ENCODE measurements around the gene SAP25. TPM values are rescaled to one million over a fixed set of nuclear protein-coding genes. Genes with fewer than 3 reads are reported as not detected.

Gene SAP25
- total RNA-seq, 1 donor from 2014 or later, result 2.6 TPM

GRCh38 chr7:100572949-100573675, 588 bp downstream of the SAP25 start:
- peaks cover 9% of the 10 kb centered on the region for H3K36me3 Mint-ChIP-seq (ENCODE audit: low read depth, unreplicated experiment)
- H3K4me1 Mint-ChIP-seq (ENCODE audit: unreplicated experiment), result peaks cover 15% of the 10 kb centered on the region
- no peaks in the 10 kb centered on the region for H3K9me3 Mint-ChIP-seq (ENCODE audit: unreplicated experiment)
- H3K27ac Mint-ChIP-seq (ENCODE audit: unreplicated experiment), result no peak overlapping the region
- no peak for DNase-seq (ENCODE audit: low spot score)
- no peak for TF ChIP-seq CTCF (IDR thresholded peaks at IDR 0.05; ENCODE audit: unreplicated experiment)
- no peak overlapping the region for H3K4me3 Mint-ChIP-seq (ENCODE audit: unreplicated experiment)
- peaks cover 30% of the 10 kb centered on the region for H3K27me3 Mint-ChIP-seq (ENCODE audit: unreplicated experiment)

GRCh38 chr7:100572281-100572948, 1.3 kb downstream of the SAP25 start:
- TF ChIP-seq CTCF (IDR thresholded peaks at IDR 0.05; ENCODE audit: unreplicated experiment), result no peak
- H3K36me3 Mint-ChIP-seq (ENCODE audit: low read depth, unreplicated experiment), result peaks cover 9% of the 10 kb centered on the region
- no peaks in the 10 kb centered on the region for H3K9me3 Mint-ChIP-seq (ENCODE audit: unreplicated experiment)
- no peak for DNase-seq (ENCODE audit: low spot score)
- peaks cover 30% of the 10 kb centered on the region for H3K27me3 Mint-ChIP-seq (ENCODE audit: unreplicated experiment)
- peak overlapping the region; percentile 56 for H3K4me3 Mint-ChIP-seq (ENCODE audit: unreplicated experiment)
- H3K27ac Mint-ChIP-seq (ENCODE audit: unreplicated experiment), result no peak overlapping the region
- peaks cover 15% of the 10 kb centered on the region for H3K4me1 Mint-ChIP-seq (ENCODE audit: unreplicated experiment)

- Mint-ChIP-seq H3K4me1 (ENCODE audit: unreplicated experiment) (peaks cover 15% of the 10 kb centered on the region), H3K36me3 (ENCODE audit: low read depth, unreplicated experiment) (peaks cover 9% of the 10 kb centered on the region), H3K27ac (ENCODE audit: unreplicated experiment) (no peak overlapping the region), H3K27me3 (ENCODE audit: unreplicated experiment) (peaks cover 30% of the 10 kb centered on the region), H3K9me3 (ENCODE audit: unreplicated experiment) (no peaks in the 10 kb centered on the region), H3K4me3 (ENCODE audit: unreplicated experiment) (peak overlapping the region; percentile 56)
- no peak for DNase-seq (ENCODE audit: low spot score)
- no peak for TF ChIP-seq CTCF (IDR thresholded peaks at IDR 0.05; ENCODE audit: unreplicated experiment)
These were observed 1.9 kb downstream of the SAP25 start for GRCh38 chr7:100571829-100572116.

GRCh38 chr7:100570954-100571828, 2.5 kb downstream of the SAP25 start:
- Mint-ChIP-seq H3K27ac (ENCODE audit: unreplicated experiment) (no peak overlapping the region), H3K9me3 (ENCODE audit: unreplicated experiment) (no peaks in the 10 kb centered on the region), H3K27me3 (ENCODE audit: unreplicated experiment) (peaks cover 26% of the 10 kb centered on the region), H3K4me3 (ENCODE audit: unreplicated experiment) (peak overlapping the region; percentile 56), H3K4me1 (ENCODE audit: unreplicated experiment) (peaks cover 15% of the 10 kb centered on the region), H3K36me3 (ENCODE audit: low read depth, unreplicated experiment) (peaks cover 9% of the 10 kb centered on the region)
- no peak for DNase-seq (ENCODE audit: low spot score)
- no peak for TF ChIP-seq CTCF (IDR thresholded peaks at IDR 0.05; ENCODE audit: unreplicated experiment)

Data from endothelial cell (in vitro differentiated cells).